Small intestine (tissue), 7 donors: ENCODE data around the gene ARAP1. TPM values are rescaled to one million over a fixed set of nuclear protein-coding genes. Genes with fewer than 3 reads are reported as not detected.

Experiments used
- DNase-seq, 2 donors: peaks; one replicate each; pipeline versions ENCODE4 v3.0.0 to v3.0.0-alpha.2; 2013
- FAIRE-seq: peaks from 2 replicates; lab custom pipeline; 2012; peaks lifted over from hg19 to GRCh38; lab: Jason Lieb, UNC
- H3K27ac ChIP-seq, 3 donors: one replicate each; pipeline ENCODE4 v1.5.1; 2013; ENCODE audit warnings: low read length in 2 of 3, mild to moderate bottlenecking in 2 of 3, control low read depth in 1 of 3, inconsistent platforms in 1 of 3, low read depth in 1 of 3, moderate library complexity in 1 of 3
- H3K27me3 ChIP-seq, 3 donors: one replicate each; pipeline ENCODE4 v1.6.1; 2013; ENCODE audit warnings: low read length in 3 of 3, inconsistent platforms in 1 of 3; ENCODE audit not compliant: control insufficient read depth in 3 of 3, insufficient read depth in 3 of 3
- H3K36me3 ChIP-seq, 3 donors: one replicate each; pipeline ENCODE4 v1.6.1; 2013; ENCODE audit warnings: low read length in 3 of 3, inconsistent platforms in 1 of 3, low read depth in 1 of 3, mild to moderate bottlenecking in 1 of 3, moderate library complexity in 1 of 3; ENCODE audit not compliant: control insufficient read depth in 3 of 3, insufficient read depth in 2 of 3
- H3K4me1 ChIP-seq, 3 donors: one replicate each; pipeline ENCODE4 v1.6.1; 2013; ENCODE audit warnings: low read length in 2 of 3, inconsistent platforms in 1 of 3, low read depth in 1 of 3, mild to moderate bottlenecking in 1 of 3, moderate library complexity in 1 of 3; ENCODE audit not compliant: control insufficient read depth in 3 of 3, insufficient read depth in 2 of 3
- H3K4me3 ChIP-seq, 3 donors: one replicate each; pipeline ENCODE4 v1.5.1; 2013; ENCODE audit warnings: low read length in 3 of 3, control low read depth in 1 of 3, inconsistent platforms in 1 of 3, low read depth in 1 of 3, mild to moderate bottlenecking in 1 of 3, moderate library complexity in 1 of 3
- H3K9me3 ChIP-seq, 2 donors: one replicate each; pipeline ENCODE4 v1.6.1; 2013; ENCODE audit warnings: low read depth in 1 of 2, low read length in 1 of 2; ENCODE audit not compliant: control insufficient read depth in 2 of 2, insufficient read depth in 1 of 2
- WGBS, 3 donors: extraction: QIAGEN DNeasy Blood & Tissue Kit; methylation state at CpG; one replicate each; pipeline ENCODE4 v1.1.7; 2013; 5-methylcytosine and 5-hydroxymethylcytosine counted together
- polyA plus RNA-seq, 4 donors: library from polyadenylated mRNA; stranded (reverse) in 3 of 4; unstranded in 1 of 4; fragments of 200-250 nt in 3 of 4; fragments of 120-200 nt in 1 of 4; gene quantifications; one replicate each; pipeline versions ENCODE4 v1.2.1 to v1.2.3, GENCODE V29; 2013
- donor health status: healthy with polysubstance abuse.
- donor health status: control.
- donor health status: control.
- donor health status: Bipolar disorder and iron deficiency.
- donor health status: healthy.

The ARAP1 gene
- polyA plus RNA-seq, 4 donors = 42.2 to 70.9 (median 53.2) TPM

DNA sequence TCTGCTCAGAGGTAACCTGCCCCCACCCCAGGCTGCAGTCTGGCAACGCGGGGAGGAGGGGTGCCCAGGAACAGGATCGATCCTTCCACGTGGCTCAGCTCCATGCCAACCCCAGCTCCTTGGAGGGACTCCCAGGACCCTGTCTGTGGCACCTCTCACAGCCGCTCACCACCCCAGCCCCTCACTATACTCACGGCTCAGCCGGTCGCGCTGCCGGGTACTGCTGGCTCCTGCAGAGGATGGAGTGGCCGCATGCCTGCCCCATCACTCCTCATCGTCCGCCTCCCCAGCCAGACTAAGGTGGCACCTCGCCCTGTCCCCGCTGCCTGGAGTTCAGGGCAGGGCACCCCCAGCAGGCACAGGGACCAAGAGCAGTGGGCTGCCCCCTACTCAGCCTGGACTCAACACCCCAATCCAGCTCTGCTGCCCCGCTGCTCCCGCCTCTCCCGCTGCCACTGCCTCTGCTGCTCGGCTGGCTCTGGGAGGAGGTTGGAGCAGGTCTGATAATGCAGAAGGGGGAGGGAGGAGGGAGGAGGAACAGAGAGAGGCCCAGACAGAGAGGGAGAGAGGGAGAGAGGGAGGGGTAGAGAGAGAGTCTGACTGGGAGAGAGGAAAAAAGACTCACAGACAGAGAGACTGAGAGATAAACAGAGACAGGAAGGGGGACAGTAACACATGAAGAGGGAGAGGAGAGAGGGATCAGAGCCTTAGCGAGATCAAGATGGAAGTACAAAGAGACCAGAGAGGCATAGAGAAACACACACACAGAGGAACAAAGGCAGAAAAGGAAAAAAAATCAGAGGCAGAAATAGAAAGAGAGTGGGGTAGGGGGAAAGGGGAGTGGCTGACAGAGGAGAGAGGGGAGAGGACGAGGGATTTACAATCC, 78.0 kb downstream of the ARAP1 start, which contains the start of gene PDE2A:
Gene PDE2A, minus strand, starts transcription at position 480 of the 886 bp plus-strand sequence. Its CDS starts 215 bp downstream, at position 265.
- WGBS, 3 donors = 8 to 17% (median 14%) methylated on average over 20 to 21 of the region's 21 CpGs
- H3K27ac ChIP-seq = no peak within 1 kb of the TSS
- H3K4me3 ChIP-seq = no peak within 1 kb of the TSS
- no peaks in the 10 kb centered on the region for H3K36me3 ChIP-seq
- H3K27me3 ChIP-seq = peaks cover 0 to 95% (median 12%) of the 10 kb centered on the region in 3 donors
- FAIRE-seq = no peak
- H3K4me1 ChIP-seq = no peaks in the 10 kb centered on the region
- H3K9me3 ChIP-seq = no peaks in the 10 kb centered on the region
- no peak for DNase-seq

DNA sequence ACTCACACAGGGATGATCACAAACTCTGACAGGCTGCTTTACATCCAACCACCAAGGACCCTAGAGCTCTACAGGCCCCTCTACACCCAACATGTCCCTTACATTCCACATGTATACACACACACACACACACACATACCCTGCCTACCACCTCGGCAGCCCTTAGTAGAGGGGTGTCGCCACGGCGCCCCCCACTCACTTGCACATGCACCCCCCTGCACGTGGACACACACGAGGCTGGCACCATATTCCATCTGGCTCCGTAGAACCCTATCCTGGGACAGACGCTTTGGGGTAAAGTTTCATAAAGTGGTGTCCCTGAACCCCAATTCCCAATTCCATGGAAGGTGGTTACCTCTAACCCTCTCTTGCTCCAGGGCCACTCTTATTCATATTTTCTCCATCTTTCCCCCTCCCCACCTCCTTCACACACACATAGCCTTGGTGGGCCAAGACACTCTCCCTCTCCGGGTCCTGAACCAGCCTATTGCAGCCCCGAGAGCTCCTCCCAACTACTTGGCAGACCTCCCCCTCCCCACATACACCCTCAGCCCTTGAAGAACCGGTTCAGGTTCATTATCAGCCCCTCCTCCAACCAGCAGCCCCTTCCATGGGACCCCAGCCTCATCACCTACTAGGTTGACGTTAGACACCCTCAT, 78.8 kb downstream of the ARAP1 start:
- DNase-seq = no peak
- FAIRE-seq = no peak
- no peaks in the 10 kb centered on the region for H3K9me3 ChIP-seq
- H3K4me1 ChIP-seq = no peaks in the 10 kb centered on the region
- H3K4me3 ChIP-seq = no peak overlapping the region
- 26 to 39% (median 26%) methylated on average over 12 of the region's 12 CpGs for WGBS, 3 donors
- H3K27me3 ChIP-seq = peaks cover 0 to 94% (median 12%) of the 10 kb centered on the region in 3 donors
- no peaks in the 10 kb centered on the region for H3K36me3 ChIP-seq
- no peak overlapping the region for H3K27ac ChIP-seq

DNA sequence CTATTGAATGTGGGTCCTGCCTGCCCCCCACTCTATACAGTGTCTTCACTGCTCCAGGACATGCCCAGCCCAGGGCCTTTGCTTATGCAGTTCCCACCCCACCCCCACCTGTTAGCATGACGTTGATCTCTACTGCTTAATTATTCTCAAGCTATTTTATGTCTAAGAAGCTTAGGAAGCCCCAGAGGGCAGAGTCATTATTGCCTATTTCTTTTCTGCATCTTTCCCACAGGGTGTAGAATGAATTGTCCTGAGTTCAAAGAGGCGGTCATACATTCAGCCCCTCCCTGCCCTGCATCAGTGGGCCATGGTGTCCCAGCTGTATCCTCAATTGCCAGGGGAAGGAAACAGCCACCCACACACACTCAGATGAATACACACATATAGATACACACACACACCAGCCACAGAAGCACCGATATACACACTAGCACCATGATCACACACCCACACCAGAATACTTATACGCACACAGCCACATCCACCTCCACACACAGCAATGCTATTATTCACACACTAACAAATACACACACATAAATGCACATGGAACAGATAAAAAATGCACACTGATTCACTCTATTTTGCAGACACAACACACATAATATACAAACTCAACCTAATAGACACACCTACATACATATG, 79.5 kb downstream of the ARAP1 start:
- WGBS, 3 donors = 59 to 62% (median 60%) methylated on average over 4 of the region's 4 CpGs
- Histone ChIP-seq H3K9me3 (peaks cover 0 to 3% of the 10 kb centered on the region in 2 donors), H3K27me3 (peaks cover 0 to 92% (median 10%) of the 10 kb centered on the region in 3 donors), H3K27ac (no peak overlapping the region), H3K4me3 (no peak overlapping the region), H3K36me3 (no peaks in the 10 kb centered on the region), H3K4me1 (no peaks in the 10 kb centered on the region)
- FAIRE-seq = no peak
- no peak for DNase-seq

DNA sequence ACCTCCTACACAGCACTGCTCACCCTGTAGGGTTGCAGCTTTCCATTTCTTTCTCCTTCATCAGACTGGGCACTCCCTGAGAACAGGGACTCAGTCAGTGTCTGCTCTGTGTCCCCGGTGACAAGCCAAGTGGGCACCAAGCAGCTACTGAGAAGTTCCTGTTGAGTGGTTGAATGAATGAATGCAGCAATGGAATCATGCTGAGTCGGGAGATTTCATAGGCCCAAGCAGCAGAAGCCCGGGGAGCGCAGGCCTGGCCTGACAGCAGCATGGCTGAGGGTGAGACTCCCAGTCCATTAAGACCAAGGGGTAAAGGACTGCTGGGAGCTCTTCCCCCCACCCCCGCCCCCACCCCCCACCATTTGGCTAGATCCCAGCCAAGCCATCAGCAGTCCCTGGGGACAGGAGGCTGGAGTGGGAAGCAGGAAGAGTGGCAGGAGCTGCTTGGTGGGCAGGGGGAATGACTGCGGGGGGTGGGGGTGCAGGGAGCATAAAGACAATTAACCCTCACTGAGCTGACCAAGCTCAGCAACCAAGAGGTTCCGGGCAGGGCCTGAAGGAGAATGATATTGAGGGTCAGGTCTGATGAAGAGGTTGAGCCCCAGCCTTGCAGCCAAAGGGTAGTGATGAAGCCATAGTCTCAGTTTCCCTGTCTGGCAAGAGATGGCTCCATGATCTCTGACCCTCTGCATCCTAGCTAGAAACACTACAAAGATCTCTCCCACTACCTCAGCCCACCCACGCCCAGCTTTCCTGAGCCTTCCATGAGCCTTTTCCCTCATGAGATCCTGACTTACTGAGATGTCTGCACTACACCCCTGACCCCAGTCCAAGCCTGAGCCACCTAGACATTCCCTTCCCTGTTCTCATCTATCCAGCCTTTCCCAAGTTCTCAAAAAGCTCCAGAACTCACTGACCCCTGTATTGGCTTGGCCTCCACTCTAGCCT, 80.8 kb downstream of the ARAP1 start:
- H3K4me1 ChIP-seq = no peaks in the 10 kb centered on the region
- DNase-seq (no peak), FAIRE-seq (no peak)
- no peak overlapping the region for H3K27ac ChIP-seq
- WGBS, 3 donors = 57 to 66% (median 62%) methylated on average over 8 of the region's 8 CpGs
- H3K4me3 ChIP-seq = no peak overlapping the region
- no peaks in the 10 kb centered on the region for H3K36me3 ChIP-seq
- H3K27me3 ChIP-seq = peaks cover 0 to 83% (median 12%) of the 10 kb centered on the region in 3 donors
- peaks cover 0 to 11% of the 10 kb centered on the region in 2 donors for H3K9me3 ChIP-seq

DNA sequence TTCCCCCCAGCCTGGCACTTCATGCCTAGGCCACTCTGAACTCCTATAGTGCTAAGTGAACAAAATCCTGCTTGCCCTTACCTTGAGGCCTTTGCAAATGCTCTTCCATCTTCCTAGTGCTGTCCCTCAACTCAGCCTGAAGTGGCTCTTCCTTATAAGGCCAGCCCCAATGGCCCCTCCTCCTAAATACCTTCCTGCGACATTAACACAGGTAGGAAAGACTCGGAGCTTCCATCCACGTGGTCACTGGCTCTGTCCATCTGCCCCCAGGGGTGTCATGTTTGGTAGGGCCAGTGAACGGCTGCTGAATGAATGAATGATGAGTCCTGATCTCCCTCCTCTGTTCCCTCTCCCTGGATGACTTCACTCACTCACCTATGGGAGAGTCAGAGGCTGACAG, 82.2 kb downstream of the ARAP1 start:
- Histone ChIP-seq H3K4me1 (no peaks in the 10 kb centered on the region), H3K9me3 (peaks cover 0 to 11% of the 10 kb centered on the region in 2 donors), H3K36me3 (no peaks in the 10 kb centered on the region), H3K4me3 (no peak overlapping the region), H3K27ac (no peak overlapping the region), H3K27me3 (peaks cover 0 to 69% (median 15%) of the 10 kb centered on the region in 3 donors)
- WGBS, 3 donors = 35 to 49% (median 35%) methylated on average over 4 of the region's 4 CpGs
- no peak for FAIRE-seq
- DNase-seq = no peak

DNA sequence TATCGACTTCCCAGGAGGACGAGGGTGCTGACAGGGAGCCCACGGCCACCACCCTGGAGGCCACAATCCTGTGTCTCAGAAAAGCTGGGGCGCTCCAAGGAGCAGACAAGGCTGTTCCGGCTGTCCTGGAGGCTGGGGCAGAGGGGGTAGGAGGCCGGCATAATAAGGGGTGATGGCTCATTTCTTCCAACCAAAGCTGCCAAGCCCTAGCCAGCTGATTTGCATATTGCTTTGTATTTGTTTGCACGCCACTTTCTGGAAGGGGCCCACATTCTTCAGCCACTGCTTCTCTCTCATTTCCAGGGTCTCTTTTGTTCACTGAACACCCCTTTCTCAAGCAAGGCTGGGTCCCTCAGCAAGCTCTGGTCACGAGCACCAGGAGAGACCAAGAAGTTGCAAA, 82.7 kb downstream of the ARAP1 start:
- H3K27ac ChIP-seq = no peak overlapping the region
- no peaks in the 10 kb centered on the region for H3K36me3 ChIP-seq
- peaks cover 0 to 64% (median 12%) of the 10 kb centered on the region in 3 donors for H3K27me3 ChIP-seq
- no peak overlapping the region for H3K4me3 ChIP-seq
- peaks cover 0 to 11% of the 10 kb centered on the region in 2 donors for H3K9me3 ChIP-seq
- FAIRE-seq (no peak), DNase-seq (no peak)
- no peaks in the 10 kb centered on the region for H3K4me1 ChIP-seq
- 59 to 67% (median 62%) methylated on average over 8 of the region's 8 CpGs for WGBS, 3 donors

DNA sequence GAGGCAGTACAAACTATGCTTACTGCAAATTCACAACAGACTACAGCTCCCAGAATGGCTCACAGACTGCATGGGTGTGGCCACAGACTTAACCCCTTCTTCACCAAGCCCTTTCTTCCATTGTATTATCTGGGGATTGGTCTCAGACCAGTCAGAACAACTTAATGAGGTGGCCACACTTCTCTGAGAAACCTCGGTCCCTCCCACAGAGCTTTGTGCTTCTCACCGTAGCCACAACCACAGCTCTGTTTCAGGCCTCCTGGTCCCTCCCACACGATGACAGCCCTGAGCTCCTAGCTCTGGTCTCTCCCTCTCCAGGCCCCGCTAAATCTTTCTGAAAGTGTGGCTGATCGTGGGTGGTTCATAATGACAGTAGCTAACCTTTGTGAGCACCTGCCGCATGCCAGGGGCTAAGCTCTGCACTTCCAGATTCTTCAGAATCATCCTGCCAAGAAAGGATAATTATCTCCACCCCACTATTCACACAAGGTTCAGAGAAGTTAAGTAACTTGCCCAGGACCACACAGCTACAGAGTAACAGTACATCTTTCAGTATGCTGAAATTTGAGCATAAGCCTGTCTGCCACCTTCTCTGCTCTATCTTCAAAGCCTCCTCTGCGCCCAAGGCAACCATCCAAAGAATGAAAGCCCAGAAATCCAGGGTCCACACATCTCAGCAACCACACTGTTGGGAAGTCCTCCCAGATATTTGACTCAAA, 83.4 kb downstream of the ARAP1 start:
- no peak overlapping the region for H3K27ac ChIP-seq
- peaks cover 0 to 11% of the 10 kb centered on the region in 2 donors for H3K9me3 ChIP-seq
- no peaks in the 10 kb centered on the region for H3K36me3 ChIP-seq
- WGBS, 3 donors = 39 to 47% (median 46%) methylated on average over 7 of the region's 7 CpGs
- H3K4me1 ChIP-seq = no peaks in the 10 kb centered on the region
- H3K27me3 ChIP-seq = peaks cover 0 to 57% (median 6%) of the 10 kb centered on the region in 3 donors
- H3K4me3 ChIP-seq = no peak overlapping the region
- DNase-seq (no peak), FAIRE-seq (no peak)
